ENCODE results near the gene REEP1.

- no peak for TF ChIP-seq CTCF (IDR thresholded peaks at IDR 0.05)
- TF ChIP-seq POLR2A (IDR thresholded peaks at IDR 0.05), result no peak
- no peak for TF ChIP-seq EP300 (IDR thresholded peaks at IDR 0.05)
These were observed 119.3 kb downstream of the REEP1 start for GRCh38 chr2:86218124-86218523.
